PFSK-1 (cell line): ENCODE measurements around the gene FOXN3.

Source experiments
- FOXP2 ChIP-seq: optimal IDR thresholded peaks from 2 replicates; pipeline ENCODE3; 2011; ENCODE audit warnings: borderline replicate concordance, control low read depth, inconsistent platforms; ENCODE audit not compliant: insufficient read depth; ENCODE audit errors: extremely low read length, extremely low read depth
- POLR2AphosphoS5 ChIP-seq: IDR thresholded peaks from 2 replicates; pipeline ENCODE4 v1.6.1; 2012; ENCODE audit warnings: low read depth, mild to moderate bottlenecking, control low read depth, low read length, moderate library complexity
- SIN3A ChIP-seq: IDR thresholded peaks from 2 replicates; pipeline ENCODE4 v1.6.1; 2012; ENCODE audit warnings: mild to moderate bottlenecking, low read length, moderate library complexity, borderline replicate concordance; ENCODE audit not compliant: insufficient read depth
- TAF1 ChIP-seq: IDR thresholded peaks from 2 replicates; pipeline ENCODE4 v1.6.1; 2012; ENCODE audit warnings: low read length, control low read depth, borderline replicate concordance; ENCODE audit not compliant: insufficient read depth
- TF ChIP-seq, protein P1 (sequence below), 2 experiments: IDR thresholded peaks; 2 replicates each; pipeline versions ENCODE4 v1.6.1 to v1.8.0; 2011 to 2012; ENCODE audit warnings: low read depth in 2 of 2, low read length in 2 of 2, control low read depth in 1 of 2, inconsistent platforms in 1 of 2, mild to moderate bottlenecking in 1 of 2, moderate library complexity in 1 of 2; ENCODE audit not compliant: insufficient read depth in 1 of 2

The FOXN3 gene

DNA sequence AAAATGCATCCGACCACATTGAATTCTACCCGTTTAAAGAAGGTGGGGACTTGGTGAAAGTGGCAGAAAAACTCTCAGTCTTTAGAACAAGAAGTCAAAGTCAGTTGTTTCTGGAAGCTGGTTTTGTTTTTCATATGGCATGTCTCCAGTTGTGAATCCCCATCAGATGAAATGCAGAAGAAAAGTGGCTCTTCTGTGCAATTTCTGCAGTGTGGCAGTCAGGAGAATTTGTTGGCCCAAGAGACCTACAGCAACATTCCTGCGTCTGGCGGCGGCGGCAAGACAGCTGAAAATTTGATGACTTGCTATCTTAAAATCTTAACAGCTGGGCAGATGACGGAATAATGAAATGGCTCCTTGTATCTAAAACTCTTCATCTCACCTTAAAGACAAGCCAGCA, 201.5 kb downstream of the FOXN3 start:
- TF ChIP-seq SIN3A (no peak), FOXP2 (no peak), TAF1 (no peak), POLR2AphosphoS5 (no peak)
- TF ChIP-seq, protein P1, sequence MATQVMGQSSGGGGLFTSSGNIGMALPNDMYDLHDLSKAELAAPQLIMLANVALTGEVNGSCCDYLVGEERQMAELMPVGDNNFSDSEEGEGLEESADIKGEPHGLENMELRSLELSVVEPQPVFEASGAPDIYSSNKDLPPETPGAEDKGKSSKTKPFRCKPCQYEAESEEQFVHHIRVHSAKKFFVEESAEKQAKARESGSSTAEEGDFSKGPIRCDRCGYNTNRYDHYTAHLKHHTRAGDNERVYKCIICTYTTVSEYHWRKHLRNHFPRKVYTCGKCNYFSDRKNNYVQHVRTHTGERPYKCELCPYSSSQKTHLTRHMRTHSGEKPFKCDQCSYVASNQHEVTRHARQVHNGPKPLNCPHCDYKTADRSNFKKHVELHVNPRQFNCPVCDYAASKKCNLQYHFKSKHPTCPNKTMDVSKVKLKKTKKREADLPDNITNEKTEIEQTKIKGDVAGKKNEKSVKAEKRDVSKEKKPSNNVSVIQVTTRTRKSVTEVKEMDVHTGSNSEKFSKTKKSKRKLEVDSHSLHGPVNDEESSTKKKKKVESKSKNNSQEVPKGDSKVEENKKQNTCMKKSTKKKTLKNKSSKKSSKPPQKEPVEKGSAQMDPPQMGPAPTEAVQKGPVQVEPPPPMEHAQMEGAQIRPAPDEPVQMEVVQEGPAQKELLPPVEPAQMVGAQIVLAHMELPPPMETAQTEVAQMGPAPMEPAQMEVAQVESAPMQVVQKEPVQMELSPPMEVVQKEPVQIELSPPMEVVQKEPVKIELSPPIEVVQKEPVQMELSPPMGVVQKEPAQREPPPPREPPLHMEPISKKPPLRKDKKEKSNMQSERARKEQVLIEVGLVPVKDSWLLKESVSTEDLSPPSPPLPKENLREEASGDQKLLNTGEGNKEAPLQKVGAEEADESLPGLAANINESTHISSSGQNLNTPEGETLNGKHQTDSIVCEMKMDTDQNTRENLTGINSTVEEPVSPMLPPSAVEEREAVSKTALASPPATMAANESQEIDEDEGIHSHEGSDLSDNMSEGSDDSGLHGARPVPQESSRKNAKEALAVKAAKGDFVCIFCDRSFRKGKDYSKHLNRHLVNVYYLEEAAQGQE (IDR thresholded peaks at IDR 0.05; ENCODE audit: insufficient read depth in 1 of 2, low read depth in 2 of 2, low read length in 2 of 2): no peak

DNA sequence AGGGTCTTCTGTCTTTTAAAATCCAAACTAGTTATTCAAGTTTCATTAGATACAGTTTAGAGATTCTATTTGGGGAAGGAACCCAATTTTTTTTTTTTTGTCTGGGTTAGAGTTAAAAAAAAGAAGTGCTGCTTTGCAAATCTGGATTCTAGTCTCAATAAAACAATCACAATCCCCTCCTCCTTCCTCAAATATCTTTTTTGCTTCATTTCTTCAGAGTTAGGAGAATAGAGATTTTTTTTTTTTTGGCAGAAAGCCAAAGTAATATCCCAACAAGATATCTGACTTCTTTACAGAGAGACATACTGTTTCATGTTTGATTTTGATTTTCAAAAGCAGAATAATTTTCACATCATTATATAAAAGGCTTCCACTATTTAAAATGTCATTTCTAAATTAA, 201.9 kb downstream of the FOXN3 start:
- TF ChIP-seq SIN3A: no peak
- TF ChIP-seq, protein P1 (IDR thresholded peaks at IDR 0.05; ENCODE audit: insufficient read depth in 1 of 2, low read depth in 2 of 2, low read length in 2 of 2): no peak
- no peak for TF ChIP-seq FOXP2
- no peak for TF ChIP-seq TAF1
- no peak for TF ChIP-seq POLR2AphosphoS5

DNA sequence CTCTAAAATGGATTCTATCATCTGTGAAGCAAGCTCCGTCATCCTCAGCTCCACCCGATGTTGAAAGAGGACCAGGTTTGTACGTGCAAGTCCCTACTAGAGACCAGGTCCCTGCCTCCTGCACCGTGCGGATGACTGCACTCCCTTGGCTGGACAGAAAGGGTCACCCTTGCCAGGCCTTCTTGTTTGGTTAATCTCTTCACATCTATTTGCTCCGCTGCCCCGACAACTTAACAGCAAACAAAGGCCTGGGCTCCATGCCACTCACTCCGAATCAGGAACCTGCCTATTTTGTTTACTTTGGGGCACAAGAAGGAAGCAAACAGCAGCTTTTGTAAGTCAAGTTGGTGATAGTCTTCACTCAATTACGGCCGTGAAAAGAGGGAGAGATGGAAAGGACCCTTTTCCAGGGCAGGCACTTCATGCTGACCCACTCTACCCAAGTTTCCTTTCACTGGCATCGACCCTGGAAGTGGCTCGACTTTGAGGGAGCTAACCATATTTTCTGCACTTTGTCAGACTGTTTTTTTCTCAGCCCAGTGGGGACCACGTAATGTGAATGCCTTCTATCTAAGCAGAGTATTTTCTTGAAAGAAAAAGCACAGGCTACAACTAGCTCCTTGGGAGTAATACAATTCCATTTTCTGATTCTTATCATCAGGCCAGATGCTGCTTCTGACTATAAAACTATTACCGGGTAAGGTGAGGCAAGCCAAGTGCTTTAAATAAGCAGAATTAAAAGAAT, 202.6 kb downstream of the FOXN3 start:
- TF ChIP-seq POLR2AphosphoS5: no peak

DNA sequence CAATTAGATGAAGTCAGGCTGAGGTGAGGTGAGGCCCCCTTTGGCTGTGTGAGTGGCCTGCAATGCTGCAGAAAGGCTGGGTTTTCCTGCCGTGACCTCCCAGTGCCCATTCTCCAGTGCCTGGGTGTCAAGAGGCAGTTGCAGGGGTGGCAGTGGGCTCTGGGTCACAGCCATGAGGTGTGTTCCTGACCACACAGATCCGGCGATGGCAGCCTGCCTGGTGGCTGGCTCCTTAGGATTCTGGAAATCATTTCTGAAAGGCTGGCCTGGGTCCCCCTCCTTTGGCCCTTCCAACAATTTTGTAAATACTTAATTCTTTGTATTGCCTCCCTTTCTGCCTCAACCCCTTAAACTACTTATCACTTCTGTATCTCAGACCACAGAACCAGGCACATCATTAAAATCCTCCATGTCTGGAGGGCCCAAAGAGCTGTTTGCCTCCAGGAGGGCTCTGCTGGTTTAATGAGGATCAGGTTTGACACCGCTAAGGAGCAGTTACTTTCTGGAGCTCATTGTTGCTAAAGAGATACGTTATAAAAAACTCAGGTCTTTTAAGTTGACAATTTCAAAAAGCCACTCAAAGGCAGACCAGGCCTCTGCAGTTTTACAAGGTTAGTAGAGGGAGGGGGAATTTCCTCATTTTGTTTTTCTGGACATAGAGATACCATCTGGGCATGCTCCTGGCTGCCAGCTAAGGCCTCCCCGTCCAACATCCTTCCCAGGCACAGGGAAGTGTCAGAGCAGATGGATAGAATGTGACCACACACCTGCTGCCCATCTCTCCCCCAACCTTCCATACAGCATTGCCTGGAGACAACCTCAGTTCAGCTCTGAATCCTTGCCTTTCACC, 204.4 kb downstream of the FOXN3 start:
- TF ChIP-seq SIN3A: no peak
- no peak for TF ChIP-seq FOXP2
- no peak for TF ChIP-seq POLR2AphosphoS5
- TF ChIP-seq TAF1: no peak

DNA sequence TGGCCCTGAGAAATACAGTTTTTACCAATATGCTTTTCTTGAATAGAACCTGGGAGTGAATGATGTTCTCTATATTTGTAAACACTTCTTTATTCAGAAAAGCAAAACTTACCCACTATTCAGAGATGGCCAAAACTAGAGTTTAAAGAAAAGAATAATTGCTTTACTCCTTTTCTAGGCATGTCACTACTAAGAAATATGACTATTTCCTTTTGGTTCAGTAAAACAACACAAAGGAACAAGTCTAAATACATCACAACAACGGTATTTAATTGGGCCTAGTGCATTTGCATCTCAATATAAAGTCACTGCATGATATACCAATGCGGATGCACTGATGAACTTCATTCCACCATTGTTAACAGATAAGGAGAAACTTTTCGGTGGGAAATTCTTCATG, 207.5 kb downstream of the FOXN3 start:
- TF ChIP-seq SIN3A: no peak
- TF ChIP-seq FOXP2: no peak
- no peak for TF ChIP-seq TAF1
- TF ChIP-seq, protein P1 (IDR thresholded peaks at IDR 0.05; ENCODE audit: insufficient read depth in 1 of 2, low read depth in 2 of 2, low read length in 2 of 2): no peak
- TF ChIP-seq POLR2AphosphoS5: no peak

DNA sequence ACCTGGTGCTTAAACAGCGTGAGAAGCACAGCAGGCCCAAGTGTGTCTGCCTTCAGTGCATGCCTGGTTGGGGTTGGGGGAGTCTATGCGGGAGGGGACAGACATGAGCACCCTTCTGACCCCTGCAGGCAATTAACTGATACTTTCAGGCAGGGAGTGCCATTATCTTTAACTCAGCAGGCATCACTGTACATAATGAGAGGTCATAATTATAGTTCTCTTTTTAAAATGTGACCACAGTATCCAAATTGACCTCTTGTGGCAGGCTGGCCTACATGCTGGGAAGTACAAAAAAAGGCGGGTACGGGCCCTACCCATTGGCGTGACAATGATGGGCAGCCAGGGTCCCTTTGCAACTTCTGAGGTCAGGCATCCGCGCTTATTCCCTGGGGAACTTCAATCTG, 209.1 kb downstream of the FOXN3 start:
- TF ChIP-seq, protein P1 (IDR thresholded peaks at IDR 0.05; ENCODE audit: insufficient read depth in 1 of 2, low read depth in 2 of 2, low read length in 2 of 2): no peak
- TF ChIP-seq POLR2AphosphoS5: no peak
- no peak for TF ChIP-seq TAF1
- no peak for TF ChIP-seq FOXP2
- no peak for TF ChIP-seq SIN3A
